ENCODE results near the gene CDC34. TPM values are rescaled to one million over a fixed set of nuclear protein-coding genes. Genes with fewer than 3 reads are reported as not detected.
A peak's percentile ranks its signal among the peaks of the same experiment; 100 is the strongest.

CDC34 gene
- total and polyA plus RNA-seq, 9 of the 15 experiments (the other 6 are each of a cell fraction or from before 2014, with no cell fraction given) = 0.80 to 203 (median 65.5) TPM

DNA sequence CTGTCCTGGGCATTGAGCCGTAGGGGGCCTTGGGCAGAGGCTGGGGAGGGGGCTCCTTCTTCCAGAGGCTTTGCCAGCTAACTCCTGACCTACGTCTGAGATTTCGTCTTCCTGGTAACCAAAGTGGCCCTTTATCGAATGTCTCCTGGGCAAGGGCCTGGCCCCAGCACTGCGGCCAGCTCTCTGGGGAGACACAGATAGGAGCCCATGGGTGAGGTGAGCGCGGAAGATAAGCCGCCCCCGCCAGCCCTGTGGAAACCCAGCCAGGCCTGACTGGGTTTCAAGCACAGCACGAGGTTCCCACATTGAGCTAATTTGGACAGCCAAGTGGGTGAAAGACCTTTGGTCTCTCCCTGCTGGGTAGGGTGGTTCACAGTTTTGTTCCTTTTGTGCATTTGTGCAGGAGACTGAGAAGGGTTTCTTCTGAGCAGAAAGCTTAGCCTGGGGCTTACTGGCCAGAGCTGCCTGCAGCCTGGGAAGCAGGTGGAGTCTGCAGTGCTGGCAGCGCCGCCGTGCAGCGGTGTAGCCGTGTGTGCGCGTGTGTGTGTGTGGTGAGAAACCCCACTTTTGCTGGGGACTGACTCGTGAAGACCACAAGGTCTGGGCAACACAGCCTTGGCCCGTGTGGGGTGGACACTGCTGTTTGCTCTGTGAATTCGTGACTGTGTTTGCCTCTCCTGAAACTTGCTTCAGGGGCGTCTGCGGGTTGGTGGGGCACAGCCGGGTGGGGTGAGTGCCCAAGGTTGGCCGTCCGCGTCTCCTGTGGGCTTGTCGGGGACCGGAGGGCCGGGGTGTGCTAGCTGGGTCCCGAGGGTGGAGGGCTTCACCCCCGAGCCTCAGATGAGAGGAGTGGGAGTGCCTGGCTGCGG lies 43.3 kb downstream of the CDC34 start (continued):
- TF ChIP-seq, protein P1, sequence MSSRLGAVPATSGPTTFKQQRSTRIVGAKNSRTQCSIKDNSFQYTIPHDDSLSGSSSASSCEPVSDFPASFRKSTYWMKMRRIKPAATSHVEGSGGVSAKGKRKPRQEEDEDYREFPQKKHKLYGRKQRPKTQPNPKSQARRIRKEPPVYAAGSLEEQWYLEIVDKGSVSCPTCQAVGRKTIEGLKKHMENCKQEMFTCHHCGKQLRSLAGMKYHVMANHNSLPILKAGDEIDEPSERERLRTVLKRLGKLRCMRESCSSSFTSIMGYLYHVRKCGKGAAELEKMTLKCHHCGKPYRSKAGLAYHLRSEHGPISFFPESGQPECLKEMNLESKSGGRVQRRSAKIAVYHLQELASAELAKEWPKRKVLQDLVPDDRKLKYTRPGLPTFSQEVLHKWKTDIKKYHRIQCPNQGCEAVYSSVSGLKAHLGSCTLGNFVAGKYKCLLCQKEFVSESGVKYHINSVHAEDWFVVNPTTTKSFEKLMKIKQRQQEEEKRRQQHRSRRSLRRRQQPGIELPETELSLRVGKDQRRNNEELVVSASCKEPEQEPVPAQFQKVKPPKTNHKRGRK (tag; IDR thresholded peaks at IDR 0.05) = no peak
- TF ChIP-seq SRF (CRISPR knock-in tag; IDR thresholded peaks at IDR 0.05) (no peak; a peak in 1 of 4 replicates), ZNF699 (CRISPR knock-in tag; IDR thresholded peaks at IDR 0.05; ENCODE audit: insufficient replicate concordance) (no peak), NR4A1 (CRISPR knock-in tag; IDR thresholded peaks at IDR 0.05) (no peak), NR4A1 (tag; IDR thresholded peaks at IDR 0.05) (peak; percentile 85), ZBTB8A (IDR thresholded peaks at IDR 0.05; ENCODE audit: partially characterized antibody) (no peak), MEF2A (IDR thresholded peaks at IDR 0.05; ENCODE audit: control insufficient read depth, low read depth, low read length) (peak; percentile 59; the same call in 1 of the 2 replicates), SIN3A (IDR thresholded peaks at IDR 0.05; ENCODE audit: borderline replicate concordance in 2 of 2, control insufficient read depth in 1 of 2, low read depth in 2 of 2, low read length in 2 of 2) (peak; percentile 53 to 87; a peak in 2 of 4 replicates), ELK3 (CRISPR knock-in tag; IDR thresholded peaks at IDR 0.05) (no peak), DIDO1 (tag; IDR thresholded peaks at IDR 0.05; ENCODE audit: low read depth) (no peak), CTBP1 (IDR thresholded peaks at IDR 0.05; ENCODE audit: borderline replicate concordance) (peak; percentile 79), HMBOX1 (IDR thresholded peaks at IDR 0.05) (peak; percentile 66; the same call in 1 of the 2 replicates), ERF (CRISPR knock-in tag; IDR thresholded peaks at IDR 0.05) (no peak), ZNF133 (CRISPR knock-in tag; IDR thresholded peaks at IDR 0.05) (no peak), BDP1 (IDR thresholded peaks at IDR 0.05; ENCODE audit: insufficient read depth, insufficient read length) (no peak), POLR2AphosphoS5 (IDR thresholded peaks at IDR 0.05; ENCODE audit: control insufficient read depth, insufficient read depth, low read depth, low read length) (peak; percentile 99), STAT5B (CRISPR knock-in tag; IDR thresholded peaks at IDR 0.05) (no peak), FOXK2 (conservative IDR thresholded peaks at IDR 0.05 in 1 of 2, IDR thresholded peaks at IDR 0.05 in 1 of 2; ENCODE audit: low read depth in 2 of 2) (no peak; a peak in 1 of 4 replicates), ZC3H8 (IDR thresholded peaks at IDR 0.05) (no peak)
- TF ChIP-seq, protein P2, sequence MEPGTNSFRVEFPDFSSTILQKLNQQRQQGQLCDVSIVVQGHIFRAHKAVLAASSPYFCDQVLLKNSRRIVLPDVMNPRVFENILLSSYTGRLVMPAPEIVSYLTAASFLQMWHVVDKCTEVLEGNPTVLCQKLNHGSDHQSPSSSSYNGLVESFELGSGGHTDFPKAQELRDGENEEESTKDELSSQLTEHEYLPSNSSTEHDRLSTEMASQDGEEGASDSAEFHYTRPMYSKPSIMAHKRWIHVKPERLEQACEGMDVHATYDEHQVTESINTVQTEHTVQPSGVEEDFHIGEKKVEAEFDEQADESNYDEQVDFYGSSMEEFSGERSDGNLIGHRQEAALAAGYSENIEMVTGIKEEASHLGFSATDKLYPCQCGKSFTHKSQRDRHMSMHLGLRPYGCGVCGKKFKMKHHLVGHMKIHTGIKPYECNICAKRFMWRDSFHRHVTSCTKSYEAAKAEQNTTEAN (CRISPR knock-in tag; IDR thresholded peaks at IDR 0.05) = no peak
- TF ChIP-seq, protein P3, sequence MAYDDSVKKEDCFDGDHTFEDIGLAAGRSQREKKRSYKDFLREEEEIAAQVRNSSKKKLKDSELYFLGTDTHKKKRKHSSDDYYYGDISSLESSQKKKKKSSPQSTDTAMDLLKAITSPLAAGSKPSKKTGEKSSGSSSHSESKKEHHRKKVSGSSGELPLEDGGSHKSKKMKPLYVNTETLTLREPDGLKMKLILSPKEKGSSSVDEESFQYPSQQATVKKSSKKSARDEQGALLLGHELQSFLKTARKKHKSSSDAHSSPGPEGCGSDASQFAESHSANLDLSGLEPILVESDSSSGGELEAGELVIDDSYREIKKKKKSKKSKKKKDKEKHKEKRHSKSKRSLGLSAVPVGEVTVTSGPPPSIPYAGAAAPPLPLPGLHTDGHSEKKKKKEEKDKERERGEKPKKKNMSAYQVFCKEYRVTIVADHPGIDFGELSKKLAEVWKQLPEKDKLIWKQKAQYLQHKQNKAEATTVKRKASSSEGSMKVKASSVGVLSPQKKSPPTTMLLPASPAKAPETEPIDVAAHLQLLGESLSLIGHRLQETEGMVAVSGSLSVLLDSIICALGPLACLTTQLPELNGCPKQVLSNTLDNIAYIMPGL (CRISPR knock-in tag; IDR thresholded peaks at IDR 0.05) = peak; percentile 32; the same call in 1 of the 2 replicates

Measured in K562 (cell line).